ELF-1 (cell line): ENCODE measurements around the gene TMEM134.
"Not testable (repeated sequence)": the region's sequence is repeated elsewhere in the genome, so short reads cannot be mapped to it uniquely, and the experiment has no call there.

Source experiments
- DNase-seq: peaks from one replicate; pipeline ENCODE4 v3.0.0-alpha.2; 2016; ENCODE audit warnings: low read depth, low spot score

The TMEM134 gene

DNA sequence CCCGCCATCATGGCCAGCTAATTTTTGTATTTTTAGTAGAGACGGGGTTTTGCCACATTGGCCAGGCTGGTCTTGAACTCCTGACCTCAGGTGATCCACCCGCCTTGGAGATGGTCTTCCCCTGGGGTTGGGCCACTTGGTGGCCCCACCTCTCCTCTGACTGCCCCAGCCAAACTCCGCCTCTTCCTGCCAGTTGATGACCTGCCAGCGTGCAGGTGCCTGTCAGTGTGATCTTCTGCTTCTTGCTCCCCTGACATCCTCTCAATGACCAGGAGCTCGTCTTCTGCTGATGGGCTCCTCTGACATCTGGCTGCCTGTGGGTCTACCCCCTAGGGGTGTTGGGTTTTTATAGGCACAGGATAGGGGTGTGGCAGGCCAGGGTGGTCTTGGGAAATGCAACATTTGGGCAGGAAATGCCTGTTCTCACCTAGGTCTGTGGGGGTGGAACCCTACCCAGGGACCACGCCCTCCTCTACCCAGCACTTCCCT is 16.9 kb upstream of the TMEM134 start:
- DNase-seq = not testable (repeated sequence)

DNA sequence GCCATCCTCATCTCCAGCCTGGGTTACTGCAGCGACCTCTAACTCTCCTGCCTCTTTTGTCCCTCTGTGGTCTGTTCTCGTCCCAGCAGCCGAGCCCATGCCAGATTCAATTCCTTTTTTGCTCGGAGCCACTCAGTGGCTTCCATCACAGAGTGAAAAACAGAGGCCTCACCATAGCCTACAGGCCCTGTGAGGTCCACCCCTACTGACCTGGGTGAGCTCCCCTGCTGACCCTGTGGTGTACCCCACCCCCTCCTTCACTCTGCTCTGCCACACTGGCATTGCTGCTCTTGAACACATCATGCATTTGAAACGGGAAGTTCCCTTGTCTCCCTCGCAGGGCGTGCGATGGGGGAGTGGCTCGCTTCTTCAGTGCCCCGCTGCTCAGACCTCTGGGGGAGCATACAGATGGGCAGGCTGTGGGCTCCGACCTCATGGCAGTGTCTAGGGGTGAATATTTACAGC is 15.8 kb upstream of the TMEM134 start:
- DNase-seq = no peak

DNA sequence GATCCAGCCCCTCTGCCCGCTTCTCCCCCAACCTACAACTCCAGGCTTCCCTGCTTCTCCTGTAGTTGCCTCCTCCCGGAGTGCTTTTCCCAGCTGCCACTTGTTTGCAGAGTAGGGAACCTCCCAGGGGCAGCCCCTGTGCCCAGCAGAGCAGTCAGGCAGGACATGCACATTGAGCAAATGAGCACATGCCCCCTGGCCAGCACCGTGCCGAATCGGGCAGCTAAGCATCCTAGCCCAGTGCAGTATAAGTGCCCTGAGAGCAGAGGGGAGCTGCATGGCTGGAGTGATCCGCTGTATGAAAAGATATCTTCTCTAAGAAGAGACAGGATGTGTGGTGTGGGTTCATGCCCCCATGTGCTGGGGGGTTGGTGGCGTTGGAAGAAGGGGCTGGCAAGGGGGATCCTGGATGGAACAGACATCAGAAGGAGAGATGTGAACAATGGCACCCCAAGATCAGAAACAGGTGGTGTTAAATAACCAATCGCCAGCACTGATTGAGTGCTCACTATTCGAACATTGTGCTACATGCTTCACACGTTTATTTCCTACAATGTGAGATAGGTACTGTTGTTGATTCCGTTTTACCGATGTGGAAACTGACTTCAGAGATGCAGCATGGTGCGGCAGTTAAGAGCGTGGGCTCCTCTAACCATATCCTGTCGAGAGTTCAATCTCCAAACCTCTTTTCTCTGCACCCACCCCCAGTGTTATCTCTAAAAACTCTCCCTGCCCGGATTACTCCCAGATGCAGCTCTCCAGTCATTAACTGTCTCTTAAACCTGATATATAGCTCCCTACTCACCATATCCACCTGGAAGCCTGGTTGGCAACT is 15.0 kb upstream of the TMEM134 start:
- DNase-seq = no peak

DNA sequence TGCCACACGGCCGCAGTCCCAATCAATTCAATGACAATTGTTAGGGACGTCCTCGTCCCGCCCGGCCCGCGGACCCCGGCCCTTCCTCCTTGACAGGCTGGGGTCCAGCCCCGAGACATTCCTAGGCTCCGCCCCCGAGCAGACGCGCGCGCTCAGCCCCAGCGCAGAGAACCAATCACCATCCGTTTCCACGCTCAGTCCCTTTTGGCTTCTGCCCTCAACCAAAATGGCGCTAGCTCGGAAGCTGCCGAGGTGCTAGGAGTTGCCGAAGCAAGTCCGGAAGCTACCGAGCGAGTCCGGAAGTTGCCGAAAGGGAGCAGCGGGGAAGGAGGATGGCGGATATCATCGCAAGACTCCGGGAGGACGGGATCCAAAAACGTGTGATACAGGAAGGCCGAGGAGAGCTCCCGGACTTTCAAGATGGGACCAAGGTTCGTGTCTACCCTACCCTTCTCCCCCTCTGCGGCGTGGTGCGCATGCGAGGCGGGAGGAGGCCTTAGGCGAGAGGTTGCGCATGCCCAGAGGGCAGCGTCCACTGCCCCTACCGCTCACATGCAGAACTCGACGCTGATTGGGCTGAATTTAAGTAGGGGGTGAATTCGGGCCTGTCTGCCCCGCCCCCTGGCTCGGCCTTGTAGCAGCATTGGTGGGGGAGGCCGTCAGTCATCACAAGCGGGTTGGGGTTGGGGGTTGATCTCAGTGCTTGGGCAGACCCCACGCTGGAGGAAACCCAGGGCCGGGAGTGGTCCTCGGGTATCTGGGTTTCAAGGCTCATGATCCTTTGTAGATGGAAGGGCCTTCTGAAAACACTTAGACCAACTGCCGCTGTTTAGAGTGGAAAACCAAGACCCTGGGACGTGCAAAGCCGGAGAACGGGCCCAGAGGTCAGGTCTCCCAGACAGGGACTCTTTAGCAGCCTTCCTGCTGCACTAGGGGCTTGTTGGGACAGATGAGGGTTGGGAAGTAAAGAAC is 14.1 kb upstream of the TMEM134 start, which contains the start of gene AIP:
TSS of gene AIP (plus strand) at position 200 of the 972 bp plus-strand sequence. CDS start at position 333, 133 bp downstream.
- DNase-seq = peak; percentile 99

DNA sequence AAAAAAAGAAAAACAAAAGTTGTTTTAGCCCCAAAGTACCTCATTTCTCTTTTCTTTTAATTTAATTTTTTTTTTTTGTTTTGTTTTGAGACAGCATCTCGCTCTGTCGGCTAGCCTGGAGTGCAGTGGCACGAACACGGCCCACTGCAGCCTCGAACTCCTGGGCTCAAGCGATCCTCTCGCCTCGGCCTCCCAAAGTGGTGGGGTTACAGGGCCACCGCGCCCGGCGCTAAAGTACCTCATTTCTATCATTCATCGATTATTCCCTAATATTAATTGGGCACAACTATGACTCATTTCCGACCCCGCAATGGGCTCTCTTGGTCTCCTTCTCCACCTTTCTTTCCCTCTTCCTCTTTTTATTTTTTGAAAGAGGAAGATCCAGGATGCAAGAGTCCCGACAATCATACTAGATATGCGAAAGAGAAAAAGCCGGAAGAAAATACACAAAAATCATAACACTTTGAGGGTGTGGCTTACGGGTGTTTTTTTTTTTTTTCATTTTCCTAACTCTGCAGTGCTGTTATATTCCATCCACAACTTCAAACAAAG is 13.3 kb upstream of the TMEM134 start:
- DNase-seq = no peak

DNA sequence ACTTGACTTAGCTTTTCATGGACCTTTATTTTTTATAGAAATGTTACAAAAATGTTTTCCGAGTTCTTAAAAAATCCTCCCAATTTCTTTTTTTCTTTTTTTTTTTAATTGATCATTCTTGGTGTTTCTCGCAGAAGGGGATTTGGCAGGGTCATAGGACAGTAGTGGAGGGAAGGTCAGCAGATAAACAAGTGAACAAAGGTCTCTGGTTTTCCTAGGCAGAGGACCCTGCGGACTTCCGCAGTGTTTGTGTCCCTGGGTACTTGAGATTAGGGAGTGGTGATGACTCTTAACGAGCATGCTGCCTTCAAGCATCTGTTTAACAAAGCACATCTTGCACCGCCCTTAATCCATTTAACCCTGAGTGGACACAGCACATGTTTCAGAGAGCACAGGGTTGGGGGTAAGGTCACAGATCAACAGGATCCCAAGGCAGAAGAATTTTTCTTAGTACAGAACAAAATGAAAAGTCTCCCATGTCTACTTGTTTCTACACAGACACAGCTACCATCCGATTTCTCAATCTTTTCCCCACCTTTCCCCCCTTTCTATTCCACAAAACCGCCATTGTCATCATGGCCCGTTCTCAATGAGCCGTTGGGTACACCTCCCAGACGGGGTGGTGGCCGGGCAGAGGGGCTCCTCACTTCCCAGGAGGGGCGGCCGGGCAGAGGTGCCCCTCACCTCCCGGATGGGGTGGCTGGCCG is 8.4 kb upstream of the TMEM134 start:
- not testable (repeated sequence) for DNase-seq

DNA sequence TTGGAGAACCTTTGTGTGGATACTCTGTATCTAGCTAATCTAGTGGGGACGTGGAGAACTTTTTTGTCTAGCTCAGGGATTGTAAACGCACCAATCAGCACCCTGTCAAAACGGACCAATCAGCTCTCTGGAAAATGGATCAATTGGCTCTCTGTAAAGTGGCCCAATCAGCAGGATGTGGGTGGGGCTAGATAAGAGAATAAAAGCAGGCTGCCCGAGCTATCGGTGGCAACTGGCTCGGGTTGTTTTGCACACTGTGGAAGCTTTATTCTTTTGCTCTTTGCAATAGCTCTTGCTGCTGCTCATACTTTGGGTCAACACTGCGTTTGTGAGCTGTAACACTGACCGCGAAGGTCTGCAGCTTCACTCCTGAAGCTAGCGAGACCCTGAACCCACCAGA is 7.6 kb upstream of the TMEM134 start:
- DNase-seq = not testable (repeated sequence)

DNA sequence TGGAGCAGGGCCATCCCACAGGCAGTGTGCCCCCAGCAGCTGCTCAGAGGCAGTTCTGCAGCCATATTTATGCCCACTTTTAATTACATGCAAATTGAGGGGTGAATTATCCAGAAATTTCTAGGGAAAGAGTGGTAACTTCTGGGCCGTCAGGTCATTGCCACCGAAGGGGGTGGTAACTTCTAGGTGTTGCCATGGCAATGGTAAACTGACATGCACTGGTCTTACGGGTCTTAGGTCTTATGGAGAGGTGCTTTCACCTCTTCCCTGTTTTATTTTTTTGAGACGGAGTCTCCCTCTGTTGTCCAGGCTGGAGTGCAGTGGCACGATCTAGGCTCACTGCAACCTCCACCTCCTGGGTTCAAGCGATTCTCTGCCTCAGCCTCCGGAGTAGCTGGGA is 3.8 kb upstream of the TMEM134 start:
- DNase-seq = no peak

DNA sequence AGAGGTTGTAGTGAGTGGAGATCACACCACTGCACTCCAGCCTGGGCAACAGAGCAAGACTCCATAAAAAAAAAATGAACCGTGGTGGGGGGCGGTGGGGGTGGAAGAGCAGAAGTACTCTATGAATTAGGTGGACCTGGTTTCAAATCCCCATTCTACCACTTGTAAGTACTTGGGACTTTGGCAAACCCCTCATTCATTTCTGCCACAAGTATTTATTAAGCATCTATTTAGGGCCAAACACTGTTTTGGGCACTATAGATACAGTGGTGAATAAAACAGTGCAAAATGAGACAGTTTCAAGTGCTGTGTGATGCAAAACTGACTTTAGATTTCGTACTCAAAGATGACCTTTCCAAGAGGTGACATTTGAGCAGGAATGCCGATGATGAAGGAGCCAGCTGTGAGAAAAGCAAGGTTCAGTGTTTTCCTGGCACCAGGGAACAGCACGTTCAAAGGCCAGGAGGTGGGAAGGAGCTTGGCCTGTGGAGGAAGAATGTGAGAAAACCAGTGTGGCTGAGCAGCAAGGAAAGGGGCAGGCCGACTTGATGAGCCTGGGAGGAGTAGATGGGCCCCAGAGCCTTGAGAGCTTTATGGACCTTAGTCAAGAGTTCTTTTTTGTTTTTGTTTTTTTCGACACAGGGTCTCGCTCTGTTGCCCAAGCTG is 1.4 kb upstream of the TMEM134 start:
- DNase-seq = peak; percentile 22

DNA sequence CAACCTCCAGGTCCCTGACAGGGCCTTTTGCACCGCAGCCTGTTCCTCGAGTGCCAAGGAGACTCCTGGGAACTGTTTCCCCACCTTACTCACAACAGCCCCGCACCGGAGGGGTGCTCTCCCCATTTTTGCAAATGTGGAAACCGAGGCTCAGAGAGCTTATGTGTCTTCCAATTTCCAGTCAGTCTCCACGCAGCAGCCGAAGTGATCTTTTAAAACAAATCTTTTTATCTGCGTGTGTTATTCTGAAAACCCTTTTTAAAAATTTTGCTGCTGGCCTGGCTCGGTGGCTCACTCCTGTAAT is 409 bp upstream of the TMEM134 start:
- DNase-seq = no peak

DNA sequence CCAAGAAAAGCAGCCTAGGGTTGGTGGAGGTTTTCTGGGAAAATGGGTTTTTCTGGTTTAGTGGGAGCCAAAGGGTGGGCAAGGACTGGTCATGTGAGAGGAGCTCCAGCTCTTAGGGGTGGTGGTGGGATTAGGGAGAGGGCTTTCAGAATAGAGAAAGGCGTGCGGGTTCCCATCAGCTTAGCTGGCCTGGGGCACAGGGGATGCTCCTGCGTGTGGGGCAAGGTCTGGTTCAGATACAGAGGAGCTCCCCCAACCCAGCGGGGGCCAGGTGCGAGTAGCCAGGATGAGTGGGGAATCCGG is 644 bp downstream of the TMEM134 start:
- DNase-seq = no peak

DNA sequence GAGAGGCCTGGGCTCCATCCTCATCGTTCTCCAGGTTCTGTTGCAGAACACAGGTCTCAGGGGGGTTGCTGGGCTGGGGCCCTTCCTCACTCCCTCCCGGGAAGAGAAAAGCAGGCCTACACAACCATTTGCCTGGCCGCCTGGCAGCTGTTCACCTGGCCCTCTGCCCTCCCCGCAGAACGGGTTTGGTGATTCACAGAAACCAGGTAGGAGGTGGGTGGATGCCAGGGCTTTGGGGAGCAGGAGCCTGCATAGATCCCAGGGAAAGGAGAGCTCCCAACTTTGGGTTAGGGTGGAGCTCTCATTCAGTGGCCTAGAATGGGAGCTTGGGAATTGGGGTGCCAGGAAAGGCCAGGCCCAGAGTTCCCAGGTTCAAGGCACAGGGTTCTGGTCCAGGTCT is 995 bp downstream of the TMEM134 start:
- DNase-seq = no peak

DNA sequence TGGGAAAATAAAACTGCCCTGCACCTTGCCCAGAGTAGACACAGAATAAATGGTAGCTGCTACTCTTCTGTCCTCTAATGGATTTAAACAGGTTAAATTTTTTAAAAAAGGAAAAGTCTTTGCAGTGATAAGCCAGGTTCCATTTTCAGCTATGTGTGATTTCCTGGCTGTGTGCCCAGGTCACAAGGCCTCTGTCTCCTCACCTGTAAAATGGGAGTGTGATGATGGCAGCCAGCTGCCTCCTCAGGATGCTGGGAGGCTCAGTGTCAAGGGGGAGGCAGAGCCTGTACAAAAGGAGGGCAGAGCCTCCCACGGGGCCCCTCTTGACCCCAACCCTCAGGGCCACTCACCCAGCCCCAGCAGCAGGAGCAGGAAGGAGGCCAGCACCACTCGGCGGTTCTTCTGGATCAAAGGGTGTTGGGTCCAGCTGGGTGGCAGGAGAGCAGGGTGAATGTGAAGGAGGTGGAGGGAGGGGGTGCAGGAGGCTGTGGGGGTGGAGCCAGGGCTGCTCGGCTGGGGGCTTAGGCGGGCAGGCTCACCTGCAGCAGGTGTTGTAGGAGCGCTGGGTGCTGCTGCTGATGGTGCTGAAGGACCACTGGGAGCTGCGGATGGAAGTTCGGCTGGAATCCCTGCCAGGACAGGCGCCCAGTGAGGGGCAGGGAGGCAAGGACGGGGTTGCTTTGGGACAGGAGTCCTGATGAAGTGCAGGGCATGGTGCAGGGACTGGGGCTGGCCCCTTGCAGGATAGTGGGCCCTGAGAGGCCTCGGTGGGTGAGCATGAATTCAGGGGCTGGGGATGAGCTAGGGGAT is 1.9 kb downstream of the TMEM134 start:
- DNase-seq = no peak

DNA sequence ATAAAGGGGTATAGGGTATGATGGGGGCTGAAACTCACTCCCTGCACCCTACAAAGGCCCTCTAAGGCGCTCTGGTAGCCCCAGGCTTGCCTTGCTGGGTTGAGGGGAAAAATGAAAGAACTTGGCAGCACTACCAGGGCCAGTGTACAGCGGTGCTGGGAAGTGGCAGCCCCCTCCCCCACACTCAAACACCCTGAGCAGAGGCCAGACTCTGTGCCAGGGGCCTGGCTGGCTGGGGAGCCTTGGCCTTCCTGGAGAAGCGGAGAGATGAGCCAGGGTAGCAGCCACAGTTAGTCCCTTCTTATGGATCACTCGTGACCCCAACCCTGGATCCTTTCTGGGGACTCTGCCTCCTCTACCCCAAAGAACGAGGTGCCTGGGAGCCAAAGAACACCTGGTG is 2.7 kb downstream of the TMEM134 start:
- DNase-seq = no peak

DNA sequence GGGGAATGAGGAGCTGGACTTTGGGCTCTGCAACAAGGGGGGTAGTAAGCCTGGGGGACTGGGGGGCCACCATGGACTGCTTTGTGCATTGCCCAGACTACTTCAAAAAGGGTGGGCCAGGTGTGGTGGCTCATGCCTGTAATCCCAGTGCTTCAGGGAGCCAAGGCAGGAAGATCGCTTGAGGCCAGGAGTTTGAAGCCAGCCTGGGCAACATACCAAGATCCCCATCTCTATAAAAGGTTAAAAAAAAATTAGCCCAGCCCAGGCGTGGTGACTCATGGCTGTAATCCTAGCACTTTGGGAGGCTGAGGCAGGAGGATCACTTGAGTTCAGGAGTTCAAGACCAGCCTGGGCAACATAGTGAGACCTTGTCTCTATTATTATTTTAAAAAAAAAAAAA is 3.5 kb downstream of the TMEM134 start:
- not testable (repeated sequence) for DNase-seq

DNA sequence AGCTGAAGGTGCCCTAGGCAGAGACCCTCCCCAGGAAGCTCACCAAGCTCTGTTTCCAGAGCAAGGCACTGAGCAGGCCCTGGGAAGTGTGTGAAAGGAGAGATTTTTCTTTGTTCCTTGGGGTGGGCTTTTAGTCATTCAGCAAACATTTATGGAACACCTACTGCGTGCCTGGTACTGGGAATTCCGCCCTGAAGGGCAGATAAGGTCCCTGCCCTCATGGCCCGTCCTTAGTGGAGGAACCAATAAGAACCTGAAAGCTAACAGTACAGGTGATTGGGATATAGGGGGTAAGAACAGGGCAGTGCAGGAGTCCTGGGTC is 3.9 kb downstream of the TMEM134 start:
- peak; percentile 40 for DNase-seq

DNA sequence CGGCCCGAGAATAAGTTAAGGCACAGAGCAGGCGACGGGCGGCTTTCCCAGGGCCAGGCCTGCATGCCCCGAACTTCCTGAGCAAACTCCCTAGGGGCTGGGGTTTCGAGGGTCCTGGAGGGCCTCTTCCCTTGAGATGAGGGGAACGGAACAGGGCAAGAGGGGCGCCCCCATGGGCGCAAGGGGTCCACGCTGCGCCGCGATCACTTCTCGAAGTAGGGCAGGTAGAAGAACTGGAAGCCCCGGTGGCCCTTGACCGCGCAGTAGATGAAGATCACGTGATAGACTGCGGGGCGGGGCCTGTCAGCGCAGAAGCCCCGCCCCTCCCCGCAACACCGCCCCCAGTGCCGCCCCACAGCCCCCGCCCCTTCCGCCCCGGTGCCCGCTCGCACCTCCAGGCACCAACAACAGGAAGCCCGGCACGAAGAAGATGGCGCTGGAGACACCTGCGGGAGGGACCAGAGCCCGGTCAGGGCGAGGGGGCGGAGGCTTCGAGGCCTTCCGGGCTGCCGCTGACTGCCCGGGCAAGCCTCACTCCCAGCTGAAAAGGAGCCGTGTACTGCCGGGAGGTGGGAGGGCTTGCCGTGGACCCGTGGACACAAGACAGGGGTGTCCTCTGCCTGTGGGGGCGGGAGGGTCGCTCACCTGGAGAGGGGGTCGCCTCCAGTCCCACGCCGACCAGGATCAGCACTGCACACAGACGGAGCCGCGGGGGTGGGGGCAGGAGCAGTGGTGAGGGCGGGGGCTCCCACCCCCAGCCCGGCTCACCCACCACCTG is 4.5 kb downstream of the TMEM134 start:
- DNase-seq = peak; percentile 82

DNA sequence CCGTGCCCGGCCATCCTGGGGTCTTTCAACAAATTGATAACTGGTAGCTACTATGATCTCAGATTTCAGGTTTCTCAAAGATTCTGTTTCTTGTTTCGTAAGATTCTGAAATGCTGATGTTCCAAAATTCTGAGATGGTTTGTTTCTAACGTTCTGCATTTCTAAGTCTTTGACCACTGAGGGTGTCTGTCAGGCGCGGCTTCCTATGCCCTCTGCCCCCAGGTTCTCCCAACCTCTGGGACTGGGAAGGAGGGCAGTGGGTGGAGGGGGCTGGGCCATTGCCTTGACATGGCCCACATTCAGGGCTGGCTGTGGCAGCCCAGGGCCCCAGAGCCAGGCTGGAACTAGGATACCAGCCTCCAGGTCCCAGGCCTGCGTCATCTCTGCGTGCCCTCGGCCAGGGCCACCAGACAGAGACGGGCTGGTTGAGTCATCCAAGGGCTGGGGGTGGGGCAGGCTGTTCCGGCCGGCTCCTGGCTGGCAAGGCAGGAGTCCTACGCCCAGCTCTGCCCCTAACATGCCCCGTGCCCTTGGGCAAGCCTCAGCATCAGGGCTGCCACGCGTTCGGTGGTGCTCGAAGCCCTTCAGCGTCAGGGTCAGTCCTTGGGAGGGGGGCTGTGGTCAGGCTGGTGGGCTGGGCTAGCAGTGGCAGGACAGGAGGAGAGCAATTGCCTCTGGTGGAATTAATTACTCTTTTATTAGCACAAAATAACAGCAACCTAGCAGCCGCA is 5.2 kb downstream of the TMEM134 start:
- peak; percentile 45 for DNase-seq

DNA sequence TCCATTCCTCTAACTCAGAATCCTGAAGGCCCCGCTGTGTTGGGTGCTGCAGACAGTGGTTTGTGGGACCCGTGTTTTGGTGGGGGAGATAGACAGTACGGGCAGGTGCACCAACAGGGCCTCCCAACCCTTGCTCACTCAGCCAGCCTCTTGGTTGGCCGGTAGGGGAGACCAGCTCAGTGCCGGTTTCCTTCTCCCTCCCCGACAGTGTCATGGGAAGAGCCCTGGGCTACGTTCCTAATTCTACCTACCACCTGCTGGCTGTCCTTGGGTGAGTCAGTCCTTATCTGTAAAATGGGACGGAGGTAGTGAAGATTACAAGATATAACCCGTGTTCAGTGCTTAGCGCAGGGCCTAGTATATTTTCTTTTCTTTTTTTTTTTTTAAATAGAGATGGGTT is 5.9 kb downstream of the TMEM134 start:
- DNase-seq = peak; percentile 35
